ENCODE results near the gene SON. TPM values are rescaled to one million over a fixed set of nuclear protein-coding genes. Genes with fewer than 3 reads are reported as not detected.

SON gene
- total and polyA plus RNA-seq, 2 donors from 2014 or later, result 83.0 to 285 TPM

DNA sequence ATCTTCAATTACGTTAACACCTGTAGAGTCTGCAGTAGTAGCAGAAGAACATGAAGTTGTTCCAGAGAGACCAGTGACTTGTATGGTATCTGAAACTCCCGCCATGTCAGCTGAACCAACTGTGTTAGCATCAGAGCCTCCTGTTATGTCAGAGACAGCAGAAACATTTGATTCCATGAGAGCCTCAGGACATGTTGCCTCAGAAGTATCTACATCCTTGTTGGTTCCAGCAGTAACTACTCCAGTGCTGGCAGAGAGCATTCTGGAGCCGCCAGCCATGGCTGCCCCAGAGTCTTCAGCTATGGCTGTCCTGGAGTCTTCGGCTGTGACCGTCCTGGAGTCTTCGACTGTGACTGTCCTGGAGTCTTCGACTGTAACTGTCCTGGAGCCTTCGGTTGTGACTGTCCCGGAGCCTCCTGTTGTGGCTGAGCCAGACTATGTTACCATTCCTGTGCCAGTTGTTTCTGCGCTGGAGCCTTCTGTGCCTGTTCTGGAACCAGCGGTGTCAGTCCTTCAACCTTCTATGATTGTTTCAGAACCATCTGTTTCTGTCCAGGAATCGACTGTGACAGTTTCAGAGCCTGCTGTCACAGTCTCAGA is 10.3 kb downstream of the SON start:
- TF ChIP-seq, protein P1, sequence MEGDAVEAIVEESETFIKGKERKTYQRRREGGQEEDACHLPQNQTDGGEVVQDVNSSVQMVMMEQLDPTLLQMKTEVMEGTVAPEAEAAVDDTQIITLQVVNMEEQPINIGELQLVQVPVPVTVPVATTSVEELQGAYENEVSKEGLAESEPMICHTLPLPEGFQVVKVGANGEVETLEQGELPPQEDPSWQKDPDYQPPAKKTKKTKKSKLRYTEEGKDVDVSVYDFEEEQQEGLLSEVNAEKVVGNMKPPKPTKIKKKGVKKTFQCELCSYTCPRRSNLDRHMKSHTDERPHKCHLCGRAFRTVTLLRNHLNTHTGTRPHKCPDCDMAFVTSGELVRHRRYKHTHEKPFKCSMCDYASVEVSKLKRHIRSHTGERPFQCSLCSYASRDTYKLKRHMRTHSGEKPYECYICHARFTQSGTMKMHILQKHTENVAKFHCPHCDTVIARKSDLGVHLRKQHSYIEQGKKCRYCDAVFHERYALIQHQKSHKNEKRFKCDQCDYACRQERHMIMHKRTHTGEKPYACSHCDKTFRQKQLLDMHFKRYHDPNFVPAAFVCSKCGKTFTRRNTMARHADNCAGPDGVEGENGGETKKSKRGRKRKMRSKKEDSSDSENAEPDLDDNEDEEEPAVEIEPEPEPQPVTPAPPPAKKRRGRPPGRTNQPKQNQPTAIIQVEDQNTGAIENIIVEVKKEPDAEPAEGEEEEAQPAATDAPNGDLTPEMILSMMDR (IDR thresholded peaks at IDR 0.05; ENCODE audit: borderline replicate concordance, extremely low read depth, insufficient read depth), result no peak
- Histone ChIP-seq H3K4me3 (ENCODE audit: low read length in 3 of 3) (no peak overlapping the region), H3K4me1 (ENCODE audit: control insufficient read depth in 2 of 3, insufficient read depth in 2 of 3, low read depth in 1 of 3, low read length in 3 of 3) (no peaks in the 10 kb centered on the region), H3K27me3 (ENCODE audit: control insufficient read depth, insufficient read depth, low read length) (no peaks in the 10 kb centered on the region), H3K27ac (ENCODE audit: low read depth in 2 of 2, low read length in 2 of 2) (no peak overlapping the region), H3K9me3 (ENCODE audit: control insufficient read depth in 2 of 3, insufficient read depth in 1 of 3, low read length in 3 of 3) (no peaks in the 10 kb centered on the region), H3K9ac (ENCODE audit: low read length in 3 of 3) (no peak overlapping the region), H3K36me3 (ENCODE audit: control insufficient read depth in 2 of 3, insufficient read depth in 3 of 3, low read length in 3 of 3) (peaks cover 49 to 78% (median 66%) of the 10 kb centered on the region in 3 donors)
- DNase-seq (no peak), FAIRE-seq (no peak)
- intact Hi-C loops (cut with DNase I), result no loop called here

DNA sequence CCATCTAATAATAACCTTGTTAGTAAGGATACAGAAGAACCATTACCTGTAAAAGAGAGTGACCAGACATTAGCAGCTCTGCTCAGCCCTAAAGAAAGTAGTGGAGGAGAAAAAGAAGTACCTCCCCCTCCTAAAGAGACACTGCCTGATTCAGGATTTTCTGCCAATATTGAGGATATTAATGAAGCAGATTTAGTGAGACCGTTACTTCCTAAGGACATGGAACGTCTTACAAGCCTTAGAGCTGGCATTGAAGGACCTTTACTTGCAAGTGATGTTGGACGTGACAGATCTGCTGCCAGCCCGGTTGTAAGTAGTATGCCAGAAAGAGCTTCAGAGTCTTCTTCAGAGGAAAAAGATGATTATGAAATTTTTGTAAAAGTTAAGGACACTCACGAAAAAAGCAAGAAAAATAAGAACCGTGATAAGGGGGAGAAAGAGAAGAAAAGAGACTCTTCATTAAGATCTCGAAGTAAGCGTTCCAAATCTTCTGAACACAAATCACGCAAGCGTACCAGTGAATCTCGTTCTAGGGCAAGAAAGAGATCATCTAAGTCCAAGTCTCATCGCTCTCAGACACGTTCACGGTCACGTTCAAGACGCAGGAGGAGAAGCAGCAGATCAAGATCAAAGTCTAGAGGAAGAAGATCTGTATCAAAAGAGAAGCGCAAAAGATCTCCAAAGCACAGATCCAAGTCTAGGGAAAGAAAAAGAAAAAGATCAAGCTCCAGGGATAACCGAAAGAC is 11.6 kb downstream of the SON start:
- H3K9ac ChIP-seq (ENCODE audit: low read length in 3 of 3), result no peak overlapping the region
- no peak overlapping the region for H3K4me3 ChIP-seq (ENCODE audit: low read length in 3 of 3)
- no peaks in the 10 kb centered on the region for H3K4me1 ChIP-seq (ENCODE audit: control insufficient read depth in 2 of 3, insufficient read depth in 2 of 3, low read depth in 1 of 3, low read length in 3 of 3)
- H3K36me3 ChIP-seq (ENCODE audit: control insufficient read depth in 2 of 3, insufficient read depth in 3 of 3, low read length in 3 of 3), result peaks cover 58 to 85% (median 69%) of the 10 kb centered on the region in 3 donors
- no peak overlapping the region for H3K27ac ChIP-seq (ENCODE audit: low read depth in 2 of 2, low read length in 2 of 2)
- no peaks in the 10 kb centered on the region for H3K27me3 ChIP-seq (ENCODE audit: control insufficient read depth, insufficient read depth, low read length)
- intact Hi-C loops (cut with DNase I), result no loop called here
- DNase-seq (no peak), FAIRE-seq (no peak)
- H3K9me3 ChIP-seq (ENCODE audit: control insufficient read depth in 2 of 3, insufficient read depth in 1 of 3, low read length in 3 of 3), result no peaks in the 10 kb centered on the region
- TF ChIP-seq, protein P1 (IDR thresholded peaks at IDR 0.05; ENCODE audit: borderline replicate concordance, extremely low read depth, insufficient read depth), result no peak

DNA sequence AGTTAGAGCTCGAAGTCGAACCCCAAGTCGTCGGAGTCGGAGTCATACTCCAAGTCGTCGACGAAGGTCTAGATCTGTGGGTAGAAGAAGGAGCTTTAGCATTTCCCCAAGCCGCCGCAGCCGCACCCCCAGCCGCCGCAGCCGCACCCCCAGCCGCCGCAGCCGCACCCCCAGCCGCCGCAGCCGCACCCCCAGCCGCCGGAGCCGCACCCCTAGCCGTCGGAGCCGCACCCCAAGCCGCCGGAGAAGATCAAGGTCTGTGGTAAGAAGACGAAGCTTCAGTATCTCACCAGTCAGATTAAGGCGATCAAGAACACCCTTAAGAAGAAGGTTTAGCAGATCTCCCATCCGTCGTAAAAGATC is 12.1 kb downstream of the SON start:
- Histone ChIP-seq H3K9ac (ENCODE audit: low read length in 3 of 3) (no peak overlapping the region), H3K4me1 (ENCODE audit: control insufficient read depth in 2 of 3, insufficient read depth in 2 of 3, low read depth in 1 of 3, low read length in 3 of 3) (no peaks in the 10 kb centered on the region), H3K27ac (ENCODE audit: low read depth in 2 of 2, low read length in 2 of 2) (no peak overlapping the region), H3K36me3 (ENCODE audit: control insufficient read depth in 2 of 3, insufficient read depth in 3 of 3, low read length in 3 of 3) (peaks cover 57 to 85% (median 70%) of the 10 kb centered on the region in 3 donors), H3K4me3 (ENCODE audit: low read length in 3 of 3) (no peak overlapping the region), H3K9me3 (ENCODE audit: control insufficient read depth in 2 of 3, insufficient read depth in 1 of 3, low read length in 3 of 3) (no peaks in the 10 kb centered on the region), H3K27me3 (ENCODE audit: control insufficient read depth, insufficient read depth, low read length) (no peaks in the 10 kb centered on the region)
- TF ChIP-seq, protein P1 (IDR thresholded peaks at IDR 0.05; ENCODE audit: borderline replicate concordance, extremely low read depth, insufficient read depth), result no peak
- FAIRE-seq, result no peak
- no peak for DNase-seq
- intact Hi-C loops (cut with DNase I), result no loop called here

Data from kidney (tissue), 14 donors.